ENCODE results near the gene TTC23L. TPM values are rescaled to one million over a fixed set of nuclear protein-coding genes. Genes with fewer than 3 reads are reported as not detected.

TTC23L gene, protein sequence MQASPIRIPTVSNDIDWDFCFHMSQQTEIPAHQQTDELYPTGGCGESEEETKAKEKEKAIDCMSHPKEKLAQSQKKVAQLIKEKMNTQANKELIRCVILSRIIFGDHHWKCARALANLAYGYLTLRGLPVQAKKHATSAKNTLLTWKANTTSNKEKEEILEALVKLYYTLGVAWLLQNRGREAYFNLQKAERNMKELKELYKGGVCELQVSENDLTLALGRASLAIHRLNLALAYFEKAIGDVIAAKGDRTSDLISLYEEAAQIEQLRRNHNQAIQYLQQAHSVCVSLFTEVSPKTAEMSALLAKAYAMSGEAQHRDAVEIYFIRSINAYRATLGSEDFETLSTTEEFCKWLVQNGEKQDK
- 0.55 and 1.4 TPM in 2 replicates for total RNA-seq (2014; rRNA removed; shearing (Covaris generic))

DNA sequence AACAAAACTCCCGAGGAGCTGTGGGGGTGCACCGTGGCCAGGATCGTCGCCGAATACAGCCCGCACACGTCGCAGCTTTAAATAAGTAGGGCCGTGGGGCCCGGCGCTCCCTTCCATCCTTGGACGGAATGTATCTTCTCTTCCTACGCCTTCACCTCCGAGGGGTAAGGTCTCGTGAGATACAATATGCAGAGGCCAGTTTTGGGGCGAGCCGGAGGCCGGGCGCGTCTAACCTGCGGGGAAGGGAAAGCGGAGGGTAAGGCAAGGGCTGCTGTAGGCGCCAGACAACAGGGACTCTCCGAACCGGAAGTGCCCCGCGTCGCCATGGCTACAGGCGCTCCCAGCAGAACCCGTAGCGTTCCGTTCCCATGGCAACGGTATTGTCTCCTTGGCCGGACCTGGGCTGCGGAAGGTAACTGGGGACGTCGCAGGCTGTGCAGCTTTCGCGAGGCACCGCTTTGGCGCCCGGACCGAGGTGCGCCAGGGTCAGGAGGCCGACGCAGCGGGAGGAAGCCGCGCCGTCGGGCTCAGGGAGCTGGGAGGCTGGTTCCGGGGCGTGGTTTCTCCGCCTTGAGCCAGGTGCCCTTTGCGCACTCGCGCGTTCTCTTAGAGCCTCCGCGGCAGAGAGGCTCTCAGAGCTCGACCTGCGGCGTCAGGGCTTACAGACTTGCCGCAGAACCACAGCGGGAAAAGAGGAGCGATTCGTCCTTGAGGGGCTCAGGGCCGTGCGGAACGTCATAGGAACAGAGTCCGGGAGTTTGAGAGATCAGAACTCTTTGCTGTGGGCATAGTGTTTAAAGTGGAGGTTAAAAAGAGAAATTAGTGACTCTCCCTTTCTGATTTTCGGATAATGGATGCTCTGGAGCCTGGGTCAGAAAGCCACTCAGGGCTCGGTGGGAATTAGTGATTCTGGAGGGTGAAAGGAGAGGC lies at the start of gene TTC23L:
Gene TTC23L, plus strand, starts transcription at position 380 of the 930 bp plus-strand sequence. CDS start 1,508 bp downstream, outside the sequence.
- H3K36me3 ChIP-seq (replicated peaks; ENCODE audit: control insufficient read depth, insufficient read depth, low read length) = 0 out of 2 replicates have a peak, but pooled peaks cover 2% of the 10 kb centered on the region
- peak; percentile 93 for DNase-seq

DNA sequence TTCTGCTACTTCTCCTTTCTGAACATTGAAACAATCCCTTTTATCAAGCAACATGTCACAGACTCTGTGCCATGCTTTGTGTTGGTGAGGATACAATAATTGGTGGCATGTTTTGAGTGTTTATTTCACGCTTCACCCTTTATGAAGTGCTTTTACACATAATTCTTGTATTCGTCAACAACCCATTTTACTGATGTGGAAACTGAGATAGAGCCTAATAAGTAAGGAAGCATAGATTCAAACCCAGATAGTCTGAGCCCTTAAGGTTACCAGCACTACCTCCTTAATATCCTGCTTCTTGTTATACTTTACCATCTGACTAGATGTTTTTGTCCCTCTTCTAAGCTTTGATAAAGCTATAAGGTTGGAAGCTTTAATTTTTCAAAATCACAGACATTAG lies 49.3 kb upstream of the TTC23L start:
- no peaks in the 10 kb centered on the region for H3K27me3 ChIP-seq (ENCODE audit: control insufficient read depth, insufficient read depth, low read length)
- H3K4me3 ChIP-seq (ENCODE audit: insufficient read depth, low read depth, low read length) = no peak overlapping the region
- DNase-seq = no peak
- H3K36me3 ChIP-seq (replicated peaks; ENCODE audit: control insufficient read depth, insufficient read depth, low read length) = no peaks in the 10 kb centered on the region

More for the DNA sequence above, at the start of gene TTC23L:
- Histone ChIP-seq H3K27me3 (ENCODE audit: control insufficient read depth, insufficient read depth, low read length) (no peaks in the 10 kb centered on the region), H3K4me3 (ENCODE audit: insufficient read depth, low read depth, low read length) (peak within 1 kb of the TSS; percentile 64)

DNA sequence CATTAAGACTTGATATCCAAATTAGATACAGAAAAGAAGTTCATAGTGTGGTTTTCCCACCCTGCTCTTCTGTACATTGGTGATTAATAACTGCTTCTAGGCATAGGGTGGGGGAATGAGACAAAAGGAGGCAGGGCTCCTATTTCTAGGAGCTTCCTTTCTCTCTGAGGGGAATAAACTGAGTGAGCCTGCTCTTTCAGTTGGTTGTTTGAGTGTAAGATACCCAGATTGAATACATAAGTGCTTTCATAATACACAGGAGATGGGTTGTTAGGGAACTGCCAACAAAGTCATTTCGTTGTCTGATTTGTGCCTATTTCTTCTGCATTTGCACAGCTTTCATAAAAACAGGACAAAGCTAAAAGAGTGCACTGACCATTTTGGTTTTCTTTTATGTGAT lies 48.9 kb upstream of the TTC23L start:
- Histone ChIP-seq H3K27me3 (ENCODE audit: control insufficient read depth, insufficient read depth, low read length) (no peaks in the 10 kb centered on the region), H3K4me3 (ENCODE audit: insufficient read depth, low read depth, low read length) (no peak overlapping the region), H3K36me3 (replicated peaks; ENCODE audit: control insufficient read depth, insufficient read depth, low read length) (no peaks in the 10 kb centered on the region)
- no peak for DNase-seq

DNA sequence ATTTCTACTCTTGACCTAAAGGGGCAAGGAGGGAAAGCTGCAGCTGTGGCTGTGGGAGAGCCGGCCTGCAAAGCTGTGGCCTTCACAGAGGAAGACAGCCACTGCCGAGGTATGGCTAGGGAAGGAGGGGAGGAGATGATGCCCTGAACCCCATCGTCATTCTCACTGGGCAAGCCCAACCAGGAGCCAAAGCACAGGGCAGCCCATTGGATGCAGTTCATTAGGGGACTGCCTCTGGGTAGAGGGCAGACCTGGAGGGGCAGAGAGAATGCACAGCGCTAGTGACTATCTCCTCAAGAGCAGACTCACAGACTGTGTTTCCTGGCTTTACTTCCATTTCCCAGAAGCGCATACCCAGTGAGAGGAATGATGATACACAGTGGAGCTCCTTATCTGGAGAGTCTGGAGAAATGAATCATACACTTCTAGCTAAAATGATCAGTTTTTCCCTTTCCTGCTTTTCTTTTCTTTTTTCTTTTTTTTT lies 47.2 kb upstream of the TTC23L start:
- H3K36me3 ChIP-seq (replicated peaks; ENCODE audit: control insufficient read depth, insufficient read depth, low read length) = peaks cover 1% of the 10 kb centered on the region
- no peak overlapping the region for H3K4me3 ChIP-seq (ENCODE audit: insufficient read depth, low read depth, low read length)
- H3K27me3 ChIP-seq (ENCODE audit: control insufficient read depth, insufficient read depth, low read length) = no peaks in the 10 kb centered on the region
- DNase-seq = no peak

DNA sequence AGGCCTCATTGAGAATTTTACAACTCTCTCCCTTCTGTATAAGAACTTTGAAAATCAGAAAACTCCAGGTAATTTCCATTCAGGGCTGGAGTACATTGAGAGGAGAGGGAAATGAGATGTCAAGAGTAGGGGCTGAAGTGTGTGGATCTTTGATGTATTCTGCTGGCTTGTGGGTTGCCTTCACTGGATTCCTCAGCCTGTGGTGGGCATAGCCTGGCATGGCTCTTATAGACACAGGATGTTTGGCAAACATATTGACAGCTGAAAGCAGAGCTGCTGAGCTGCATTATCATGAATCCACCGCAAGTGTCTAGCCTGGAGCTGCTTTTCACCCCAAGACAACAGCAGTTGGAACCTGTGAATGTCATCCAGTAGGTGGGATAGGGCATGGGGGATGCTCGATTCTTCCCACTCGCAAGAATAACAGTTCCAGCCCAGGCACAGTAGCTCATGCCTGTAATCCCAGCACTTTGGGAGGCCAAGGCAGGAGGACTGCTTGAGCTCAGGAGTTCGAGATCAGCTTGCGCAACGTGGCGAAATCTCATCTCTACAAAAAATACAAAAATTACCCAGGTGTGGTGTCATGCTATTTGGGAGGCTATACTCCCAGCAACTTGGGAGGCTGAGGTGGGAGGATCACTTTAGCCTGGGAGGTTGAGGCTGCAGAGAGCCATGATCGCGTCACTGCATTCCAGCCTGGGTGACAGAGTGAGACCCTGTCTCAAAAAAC lies 36.0 kb upstream of the TTC23L start:
- Histone ChIP-seq H3K27me3 (ENCODE audit: control insufficient read depth, insufficient read depth, low read length) (no peaks in the 10 kb centered on the region), H3K36me3 (replicated peaks; ENCODE audit: control insufficient read depth, insufficient read depth, low read length) (peaks cover 28% of the 10 kb centered on the region), H3K4me3 (ENCODE audit: insufficient read depth, low read depth, low read length) (no peak overlapping the region)
- no peak for DNase-seq

DNA sequence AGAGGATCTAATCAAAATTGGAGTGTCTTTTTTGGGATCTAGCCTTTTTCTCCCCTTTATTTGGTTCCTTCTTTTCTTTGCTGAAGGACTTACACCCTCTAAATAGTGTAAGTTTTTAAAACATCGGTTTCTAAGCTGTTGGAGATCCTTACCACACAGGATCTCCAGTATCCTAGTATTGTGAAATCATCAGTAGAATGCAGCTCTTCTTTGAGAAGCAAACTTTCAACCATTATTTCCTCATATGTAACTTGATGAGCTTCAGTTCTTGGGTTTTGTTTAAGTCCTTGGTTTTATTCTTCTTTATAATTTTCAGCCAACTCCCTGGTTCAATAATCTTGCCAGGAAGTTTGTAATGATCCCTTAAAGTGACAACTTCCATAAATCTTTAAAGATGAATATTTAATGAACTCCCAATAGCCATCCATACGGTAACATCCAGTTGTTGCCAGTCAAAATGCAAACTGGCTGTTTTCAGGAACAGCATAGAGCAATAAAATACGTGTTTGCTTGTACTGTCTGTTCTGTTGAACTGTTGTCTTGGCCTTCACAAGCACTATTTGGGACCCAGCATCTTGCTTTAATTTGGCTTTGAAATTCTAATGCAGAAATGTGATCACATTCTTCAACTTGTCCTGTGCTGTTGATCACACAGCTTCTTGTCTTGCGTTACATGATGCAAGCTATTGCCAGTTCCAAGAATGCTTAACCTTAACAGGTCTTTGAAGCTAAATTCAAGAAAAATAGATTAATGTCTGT lies 34.8 kb upstream of the TTC23L start:
- Histone ChIP-seq H3K27me3 (ENCODE audit: control insufficient read depth, insufficient read depth, low read length) (no peaks in the 10 kb centered on the region), H3K36me3 (replicated peaks; ENCODE audit: control insufficient read depth, insufficient read depth, low read length) (peaks cover 29% of the 10 kb centered on the region), H3K4me3 (ENCODE audit: insufficient read depth, low read depth, low read length) (no peak overlapping the region)
- no peak for DNase-seq

DNA sequence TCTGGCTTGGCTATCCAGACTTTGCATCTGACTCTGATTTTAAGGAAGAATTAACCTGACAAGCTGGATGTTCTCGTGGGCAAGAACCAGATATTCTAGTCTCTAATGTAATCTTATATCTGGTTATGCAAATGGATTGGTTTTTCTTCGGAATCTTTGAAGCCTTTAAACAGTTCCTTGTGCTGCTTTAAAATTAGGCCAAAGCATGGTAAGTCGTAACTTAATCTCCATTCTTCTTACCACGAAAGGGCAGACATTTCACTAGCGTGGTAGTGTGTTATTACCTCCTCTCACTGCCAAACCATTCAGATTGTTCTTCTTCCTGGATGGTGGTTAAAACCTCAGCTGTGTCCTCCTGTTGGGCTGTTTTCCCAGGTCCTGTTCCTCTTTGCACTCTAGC lies 34.1 kb upstream of the TTC23L start:
- H3K36me3 ChIP-seq (replicated peaks; ENCODE audit: control insufficient read depth, insufficient read depth, low read length) = peaks cover 28% of the 10 kb centered on the region
- H3K4me3 ChIP-seq (ENCODE audit: insufficient read depth, low read depth, low read length) = no peak overlapping the region
- DNase-seq = no peak
- H3K27me3 ChIP-seq (ENCODE audit: control insufficient read depth, insufficient read depth, low read length) = no peaks in the 10 kb centered on the region

DNA sequence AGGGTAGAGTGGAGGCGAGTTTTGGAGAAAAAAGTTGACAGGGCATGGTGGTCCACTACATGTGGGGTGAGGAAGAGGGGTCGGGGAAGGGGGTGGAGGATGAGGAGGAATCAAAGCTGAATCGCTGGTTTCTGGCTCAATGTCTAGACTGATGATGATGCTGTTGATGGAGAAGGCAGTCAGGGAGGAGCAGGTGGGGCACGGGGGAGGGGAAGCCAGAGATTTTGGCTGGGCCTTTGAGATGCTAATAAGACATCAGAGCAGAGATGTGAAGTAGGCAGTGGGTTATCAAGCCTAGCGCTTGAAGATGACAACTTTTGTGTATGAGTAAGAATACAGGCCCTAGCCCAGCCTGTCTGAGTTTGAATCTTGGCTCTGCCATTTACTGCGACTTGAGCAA lies 32.4 kb upstream of the TTC23L start:
- H3K27me3 ChIP-seq (ENCODE audit: control insufficient read depth, insufficient read depth, low read length) = no peaks in the 10 kb centered on the region
- peak; percentile 49 for DNase-seq
- H3K36me3 ChIP-seq (replicated peaks; ENCODE audit: control insufficient read depth, insufficient read depth, low read length) = peaks cover 24% of the 10 kb centered on the region
- H3K4me3 ChIP-seq (ENCODE audit: insufficient read depth, low read depth, low read length) = no peak overlapping the region

DNA sequence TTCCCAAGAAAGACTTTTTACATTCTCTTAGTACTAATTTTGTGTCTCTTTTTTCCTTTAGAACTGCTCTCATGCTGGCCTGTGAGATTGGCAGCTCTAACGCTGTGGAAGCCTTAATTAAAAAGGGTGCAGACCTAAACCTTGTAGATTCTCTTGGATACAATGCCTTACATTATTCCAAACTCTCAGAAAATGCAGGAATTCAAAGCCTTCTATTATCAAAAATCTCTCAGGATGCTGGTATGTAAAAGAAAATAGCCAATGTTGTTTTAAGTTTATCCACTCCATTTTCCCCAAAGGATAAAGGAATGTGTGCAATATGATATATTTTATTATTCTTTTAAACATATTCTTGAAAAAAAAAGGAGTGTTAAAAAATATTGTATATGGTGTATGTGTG lies 27.3 kb upstream of the TTC23L start:
- no peaks in the 10 kb centered on the region for H3K27me3 ChIP-seq (ENCODE audit: control insufficient read depth, insufficient read depth, low read length)
- no peak for DNase-seq
- no peak overlapping the region for H3K4me3 ChIP-seq (ENCODE audit: insufficient read depth, low read depth, low read length)
- peaks cover 25% of the 10 kb centered on the region for H3K36me3 ChIP-seq (replicated peaks; ENCODE audit: control insufficient read depth, insufficient read depth, low read length)

DNA sequence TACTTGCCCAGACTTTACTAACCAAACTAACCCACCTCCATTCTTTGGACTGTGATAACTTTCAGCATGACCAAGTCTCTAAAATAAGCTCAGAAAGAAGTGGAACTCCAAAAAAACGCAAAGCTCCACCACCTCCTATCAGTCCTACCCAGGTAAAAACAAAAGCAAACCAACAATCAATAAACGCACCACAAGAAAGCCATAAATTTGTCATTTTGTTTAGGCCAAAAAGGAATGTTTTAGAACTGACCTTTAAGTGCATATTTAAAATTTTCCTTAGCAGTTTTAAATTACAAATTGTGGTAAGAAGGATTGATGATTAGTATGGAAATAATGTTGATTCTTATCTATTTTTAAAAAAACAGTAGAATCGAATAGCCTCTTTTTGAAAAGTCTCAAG lies 25.5 kb upstream of the TTC23L start:
- Histone ChIP-seq H3K27me3 (ENCODE audit: control insufficient read depth, insufficient read depth, low read length) (no peaks in the 10 kb centered on the region), H3K4me3 (ENCODE audit: insufficient read depth, low read depth, low read length) (no peak overlapping the region), H3K36me3 (replicated peaks; ENCODE audit: control insufficient read depth, insufficient read depth, low read length) (peaks cover 21% of the 10 kb centered on the region)
- DNase-seq = no peak

DNA sequence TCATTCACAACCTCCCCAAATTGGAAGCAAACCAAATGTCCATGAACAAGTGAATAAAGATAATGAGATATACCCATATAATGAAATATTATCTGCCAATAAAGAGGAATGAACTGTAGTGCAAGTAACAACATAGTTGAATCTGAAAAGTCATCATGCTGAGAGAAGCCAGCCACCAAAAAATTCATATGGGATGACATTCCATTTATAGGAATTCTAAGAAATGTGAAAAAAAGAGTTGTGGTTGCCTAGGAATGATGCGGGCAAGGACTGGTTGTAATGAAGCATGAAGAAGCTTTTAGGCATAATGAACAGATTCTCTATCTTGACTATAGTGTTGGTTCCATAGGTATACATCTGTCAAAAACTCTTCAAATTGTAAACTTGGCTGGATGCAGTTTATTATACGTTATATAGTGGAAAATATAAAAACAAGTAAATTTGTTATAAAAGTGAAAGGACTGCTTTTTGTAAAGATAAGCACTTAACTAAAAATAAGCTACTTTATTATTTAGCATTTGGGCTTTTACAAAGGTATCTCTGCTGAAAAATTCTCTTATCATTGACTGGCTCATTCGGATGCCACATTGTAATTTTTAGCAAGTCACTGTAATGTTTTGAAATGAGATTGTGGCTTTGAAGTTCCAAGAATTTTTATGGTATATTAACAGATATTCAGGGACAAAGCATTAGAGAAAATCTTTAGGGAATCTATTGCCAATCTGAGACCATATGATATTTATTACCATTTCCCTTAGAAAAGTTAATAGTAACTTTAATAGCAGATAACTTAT lies 21.2 kb upstream of the TTC23L start:
- Histone ChIP-seq H3K4me3 (ENCODE audit: insufficient read depth, low read depth, low read length) (no peak overlapping the region), H3K27me3 (ENCODE audit: control insufficient read depth, insufficient read depth, low read length) (no peaks in the 10 kb centered on the region), H3K36me3 (replicated peaks; ENCODE audit: control insufficient read depth, insufficient read depth, low read length) (peaks cover 15% of the 10 kb centered on the region)
- DNase-seq = no peak

DNA sequence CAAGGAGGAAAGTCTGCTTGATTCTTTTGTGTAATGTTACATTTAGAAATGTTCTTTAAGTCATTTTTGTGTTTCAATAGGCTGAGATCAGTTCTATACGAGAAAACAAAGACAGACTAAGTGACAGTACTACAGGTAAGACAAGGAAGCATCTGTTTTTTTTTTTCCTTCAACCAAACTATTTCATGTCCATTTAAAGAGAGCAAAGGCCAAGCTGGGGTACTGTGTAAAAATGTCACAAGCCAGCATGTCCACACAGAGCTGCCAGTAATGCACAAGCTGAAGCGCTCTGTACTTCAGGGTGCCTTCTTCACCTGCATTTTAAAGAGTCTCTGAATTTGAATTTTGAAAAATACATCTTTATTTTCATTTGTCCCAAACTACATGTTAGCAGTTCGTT lies 20.2 kb upstream of the TTC23L start:
- no peak for DNase-seq
- Histone ChIP-seq H3K4me3 (ENCODE audit: insufficient read depth, low read depth, low read length) (no peak overlapping the region), H3K36me3 (replicated peaks; ENCODE audit: control insufficient read depth, insufficient read depth, low read length) (peaks cover 15% of the 10 kb centered on the region), H3K27me3 (ENCODE audit: control insufficient read depth, insufficient read depth, low read length) (no peaks in the 10 kb centered on the region)

DNA sequence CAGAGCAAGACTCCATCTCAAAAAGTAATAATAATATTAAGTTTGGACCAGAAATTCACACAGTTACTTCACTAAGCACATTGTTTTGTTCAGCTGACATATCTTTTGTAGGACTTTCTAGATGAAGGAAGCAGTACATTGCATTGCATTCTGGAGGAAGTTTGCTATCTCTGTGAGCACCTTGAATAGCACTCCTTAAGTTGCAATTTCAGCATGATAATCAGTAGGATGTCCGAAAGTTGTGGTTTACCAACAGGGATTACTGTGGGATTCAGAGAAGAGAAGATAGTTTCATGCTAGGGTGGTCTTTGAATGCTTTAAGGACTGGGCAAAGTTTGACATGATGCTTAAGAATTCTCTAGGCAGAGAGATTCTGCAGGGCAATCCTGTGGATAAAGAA lies 18.4 kb upstream of the TTC23L start:
- peaks cover 23% of the 10 kb centered on the region for H3K36me3 ChIP-seq (replicated peaks; ENCODE audit: control insufficient read depth, insufficient read depth, low read length)
- H3K27me3 ChIP-seq (ENCODE audit: control insufficient read depth, insufficient read depth, low read length) = no peaks in the 10 kb centered on the region
- no peak overlapping the region for H3K4me3 ChIP-seq (ENCODE audit: insufficient read depth, low read depth, low read length)

More for the DNA sequence above, 18.4 kb upstream of the TTC23L start:
- no peak for DNase-seq
